Type B pancreatic cell (in vitro differentiated cells): ENCODE results near the gene LIPE. TPM values are rescaled to one million over a fixed set of nuclear protein-coding genes. Genes with fewer than 3 reads are reported as not detected.

ENCODE experiments used
- DNase-seq: peaks from one replicate; pipeline ENCODE4 v3.0.0; 2021; ENCODE audit warnings: mixed read lengths; ENCODE audit not compliant: unreplicated experiment; ENCODE audit errors: extremely low spot score
- H3K27ac Mint-ChIP-seq: 2 replicates; pipeline ENCODE4 v1.8.0; 2021; ENCODE audit warnings: mild to moderate bottlenecking, mixed read lengths
- H3K27me3 Mint-ChIP-seq: 2 replicates; pipeline ENCODE4 v1.8.0; 2021; ENCODE audit warnings: mixed read lengths
- H3K36me3 Mint-ChIP-seq: 2 replicates; pipeline ENCODE4 v1.8.0; 2021; ENCODE audit warnings: mixed read lengths
- H3K4me1 Mint-ChIP-seq: one replicate; pipeline ENCODE4 v1.8.0; 2021; ENCODE audit warnings: mixed read lengths; ENCODE audit not compliant: unreplicated experiment
- H3K4me3 Mint-ChIP-seq: 2 replicates; pipeline ENCODE4 v1.8.0; 2021; ENCODE audit warnings: mild to moderate bottlenecking, mixed read lengths
- H3K9me3 Mint-ChIP-seq: 2 replicates; pipeline ENCODE4 v1.8.0; 2021; ENCODE audit warnings: mixed read lengths
- total RNA-seq: library from RNA; stranded (reverse); gene quantifications from 2 replicates; pipeline ENCODE4 v1.2.1, GENCODE V29; 2021; ENCODE audit warnings: low replicate concordance
- TF ChIP-seq, protein P1 (sequence below): fragments of 200-600 bp; sonication (generic); conservative IDR thresholded peaks from 2 replicates; pipeline ENCODE4 v1.5.0; 2021; ENCODE audit warnings: antibody characterized with exemption, mild to moderate bottlenecking

Gene LIPE
- total RNA-seq, 1 donor from 2014 or later, result 17.9 TPM

DNA sequence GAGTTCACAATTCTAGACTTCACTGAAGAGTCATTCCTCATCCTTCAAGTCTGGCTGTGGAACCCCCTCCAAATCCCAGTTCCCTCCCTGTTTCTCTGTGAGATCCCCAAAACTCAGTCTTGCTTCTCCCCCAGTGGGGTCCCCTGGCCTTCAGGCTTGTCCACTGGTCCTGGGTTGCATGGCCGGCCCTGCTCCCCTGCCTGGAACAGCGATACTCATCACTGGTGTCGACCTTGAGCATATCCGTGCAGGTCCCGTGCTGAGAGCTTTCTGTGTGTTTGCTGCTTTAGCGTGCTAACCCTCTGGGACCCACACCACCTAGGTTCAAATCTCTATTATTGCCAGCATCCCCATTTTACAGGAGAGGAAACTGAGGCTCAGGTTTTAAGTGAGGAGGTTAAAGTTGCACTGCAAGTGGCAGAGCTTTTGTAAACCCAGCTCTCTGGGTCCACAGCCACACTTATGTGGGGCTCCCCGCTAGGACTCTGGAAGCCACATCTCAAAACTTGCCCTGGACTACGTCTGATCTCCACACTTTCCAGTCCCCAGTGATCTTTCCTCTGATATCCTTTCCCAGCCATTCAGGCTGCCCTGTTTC, 15.5 kb downstream of the LIPE start:
- TF ChIP-seq, protein P1, sequence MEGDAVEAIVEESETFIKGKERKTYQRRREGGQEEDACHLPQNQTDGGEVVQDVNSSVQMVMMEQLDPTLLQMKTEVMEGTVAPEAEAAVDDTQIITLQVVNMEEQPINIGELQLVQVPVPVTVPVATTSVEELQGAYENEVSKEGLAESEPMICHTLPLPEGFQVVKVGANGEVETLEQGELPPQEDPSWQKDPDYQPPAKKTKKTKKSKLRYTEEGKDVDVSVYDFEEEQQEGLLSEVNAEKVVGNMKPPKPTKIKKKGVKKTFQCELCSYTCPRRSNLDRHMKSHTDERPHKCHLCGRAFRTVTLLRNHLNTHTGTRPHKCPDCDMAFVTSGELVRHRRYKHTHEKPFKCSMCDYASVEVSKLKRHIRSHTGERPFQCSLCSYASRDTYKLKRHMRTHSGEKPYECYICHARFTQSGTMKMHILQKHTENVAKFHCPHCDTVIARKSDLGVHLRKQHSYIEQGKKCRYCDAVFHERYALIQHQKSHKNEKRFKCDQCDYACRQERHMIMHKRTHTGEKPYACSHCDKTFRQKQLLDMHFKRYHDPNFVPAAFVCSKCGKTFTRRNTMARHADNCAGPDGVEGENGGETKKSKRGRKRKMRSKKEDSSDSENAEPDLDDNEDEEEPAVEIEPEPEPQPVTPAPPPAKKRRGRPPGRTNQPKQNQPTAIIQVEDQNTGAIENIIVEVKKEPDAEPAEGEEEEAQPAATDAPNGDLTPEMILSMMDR, result no peak
- no peak overlapping the region for H3K27ac Mint-ChIP-seq

DNA sequence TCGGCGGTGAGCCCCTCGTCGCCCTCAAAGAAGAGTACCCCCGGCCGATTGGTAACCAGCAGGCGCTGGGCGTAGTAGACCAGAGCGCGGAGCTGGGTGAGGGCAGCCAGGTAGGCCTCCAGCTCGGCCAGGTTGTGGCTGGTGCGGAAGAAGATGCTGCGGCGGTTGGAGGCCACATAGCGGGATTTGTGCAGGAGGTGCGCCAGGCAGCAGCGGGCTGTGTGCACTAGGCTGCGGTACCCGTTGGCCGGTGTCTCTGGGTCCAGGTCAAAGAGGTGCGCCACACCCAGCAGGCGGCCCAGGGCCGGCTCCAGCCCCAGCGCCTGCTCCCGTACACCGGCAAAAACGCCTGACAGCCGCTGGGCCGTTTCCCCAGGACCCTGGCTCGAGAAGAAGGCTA, 16.8 kb downstream of the LIPE start:
- H3K4me3 Mint-ChIP-seq, result no peak overlapping the region
- TF ChIP-seq, protein P1, result no peak
- H3K36me3 Mint-ChIP-seq, result no peaks in the 10 kb centered on the region
- H3K27ac Mint-ChIP-seq, result no peak overlapping the region
- no peaks in the 10 kb centered on the region for H3K27me3 Mint-ChIP-seq
- DNase-seq, result no peak
- H3K4me1 Mint-ChIP-seq, result peaks cover 13% of the 10 kb centered on the region
- no peaks in the 10 kb centered on the region for H3K9me3 Mint-ChIP-seq

More for the DNA sequence above, 15.5 kb downstream of the LIPE start:
- Mint-ChIP-seq H3K36me3 (no peaks in the 10 kb centered on the region), H3K4me3 (no peak overlapping the region), H3K4me1 (peaks cover 13% of the 10 kb centered on the region), H3K9me3 (no peaks in the 10 kb centered on the region), H3K27me3 (no peaks in the 10 kb centered on the region)
- DNase-seq, result no peak

DNA sequence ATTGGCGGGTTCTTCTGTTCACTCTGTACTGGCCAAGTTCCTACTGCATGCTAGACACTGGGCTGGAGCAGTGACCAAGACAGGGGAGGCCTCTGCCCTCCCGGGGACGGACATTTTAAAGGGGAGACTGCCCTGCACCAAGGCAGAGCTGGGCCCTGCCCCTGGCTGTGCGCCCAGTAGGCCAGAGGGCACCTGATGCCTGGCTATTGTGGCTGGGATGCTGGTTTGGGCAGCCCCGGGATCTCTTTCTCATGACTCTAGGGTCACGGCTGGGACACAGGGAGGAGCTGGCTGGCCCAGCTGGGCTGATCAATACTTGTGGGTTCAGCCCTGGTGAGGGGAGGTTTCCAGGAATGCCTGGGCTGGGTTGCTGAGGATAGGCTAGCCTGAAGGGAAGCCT, 17.7 kb downstream of the LIPE start:
- H3K27me3 Mint-ChIP-seq, result no peaks in the 10 kb centered on the region
- H3K4me3 Mint-ChIP-seq, result no peak overlapping the region
- DNase-seq, result no peak
- H3K27ac Mint-ChIP-seq, result no peak overlapping the region
- no peaks in the 10 kb centered on the region for H3K9me3 Mint-ChIP-seq
- H3K36me3 Mint-ChIP-seq, result no peaks in the 10 kb centered on the region
- TF ChIP-seq, protein P1, result no peak
- H3K4me1 Mint-ChIP-seq, result peaks cover 13% of the 10 kb centered on the region

- peak overlapping the region; percentile 31 for H3K27ac Mint-ChIP-seq
- H3K4me3 Mint-ChIP-seq, result no peak overlapping the region
- peaks cover 13% of the 10 kb centered on the region for H3K4me1 Mint-ChIP-seq
- no peaks in the 10 kb centered on the region for H3K9me3 Mint-ChIP-seq
- H3K36me3 Mint-ChIP-seq, result no peaks in the 10 kb centered on the region
- no peaks in the 10 kb centered on the region for H3K27me3 Mint-ChIP-seq
- no peak for DNase-seq
- TF ChIP-seq, protein P1, result no peak
These were observed 19.4 kb downstream of the LIPE start for GRCh38 chr19:42407816-42408175.

DNA sequence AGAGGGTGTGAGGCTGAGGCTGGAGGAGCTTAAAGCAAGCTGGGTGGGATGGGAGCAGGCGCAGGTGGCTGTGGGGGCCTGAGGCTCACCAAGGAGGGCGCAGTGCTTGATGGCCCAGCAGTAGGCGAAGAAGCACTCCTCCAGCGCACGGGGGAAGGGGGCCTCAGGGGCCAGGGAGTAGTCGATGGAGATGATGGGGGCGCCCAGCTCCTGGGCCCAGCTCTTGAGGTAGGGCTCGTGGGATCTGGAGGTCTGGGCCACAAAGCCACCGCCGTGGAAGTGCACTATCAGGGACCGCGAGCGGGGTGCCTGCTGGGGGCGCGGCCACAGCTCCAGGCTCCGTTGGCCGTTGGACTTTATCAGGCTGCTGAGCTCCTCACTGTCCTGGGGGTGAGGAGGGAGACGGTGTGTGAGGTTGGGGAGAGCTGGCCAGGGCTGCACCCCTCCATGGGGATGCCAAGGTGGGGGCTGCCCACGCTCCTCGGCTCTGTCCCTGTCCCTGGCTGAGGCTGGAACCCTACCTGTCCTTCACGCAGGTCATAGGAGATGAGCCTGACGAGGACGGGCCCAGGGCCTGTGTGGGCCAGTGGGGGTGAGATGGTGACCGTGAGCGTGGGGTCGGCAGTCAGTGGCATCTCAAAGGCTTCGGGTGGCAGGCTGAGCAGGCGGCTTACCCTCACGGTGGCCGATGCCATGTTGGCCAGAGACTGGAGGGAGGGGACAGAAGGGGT, 19.9 kb downstream of the LIPE start:
- no peak overlapping the region for H3K27ac Mint-ChIP-seq
- no peak for DNase-seq
- H3K36me3 Mint-ChIP-seq, result no peaks in the 10 kb centered on the region
- TF ChIP-seq, protein P1, result no peak
- peaks cover 11% of the 10 kb centered on the region for H3K4me1 Mint-ChIP-seq
- no peaks in the 10 kb centered on the region for H3K9me3 Mint-ChIP-seq
- no peaks in the 10 kb centered on the region for H3K27me3 Mint-ChIP-seq
- no peak overlapping the region for H3K4me3 Mint-ChIP-seq
